Activated CD4-positive, CD25-positive, alpha-beta regulatory T cell treated with anti-CD3 and anti-CD28 coated beads, Interleukin-2, amount 50 U/mL, for 24 hours (primary cell): ENCODE results near the gene GATAD2B.
A peak's percentile ranks its signal among the peaks of the same experiment; 100 is the strongest.

Source experiments
- ATAC-seq, 2 donors: fragments of 150-1000 bp; cut with Tn5 transposase; one replicate each; pipeline ENCODE4 v1.10.0; 2021; ENCODE audit warnings: mild to moderate bottlenecking in 1 of 2, moderate library complexity in 1 of 2

Gene GATAD2B

DNA sequence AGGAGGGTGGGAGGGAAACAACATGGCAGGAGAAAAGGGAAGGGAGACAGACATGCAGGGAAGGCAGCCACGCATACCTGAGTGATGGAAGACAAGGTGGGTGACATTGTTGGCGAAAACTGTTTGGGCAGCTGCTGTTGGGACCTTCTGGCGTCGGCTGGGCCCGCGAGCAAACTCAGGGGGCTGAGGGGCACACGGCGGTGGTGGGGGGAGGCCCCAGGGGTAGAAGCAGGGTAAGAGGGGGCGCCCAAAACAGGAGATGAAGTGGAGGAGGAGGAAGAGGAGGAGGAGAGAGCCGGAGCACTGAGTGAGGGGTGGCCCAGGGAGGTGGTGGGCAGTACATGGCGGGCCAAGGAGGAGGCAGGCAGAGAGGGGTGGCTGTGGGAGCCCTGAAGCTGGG is 28.4 kb upstream of the GATAD2B start:
- ATAC-seq, result no peak

DNA sequence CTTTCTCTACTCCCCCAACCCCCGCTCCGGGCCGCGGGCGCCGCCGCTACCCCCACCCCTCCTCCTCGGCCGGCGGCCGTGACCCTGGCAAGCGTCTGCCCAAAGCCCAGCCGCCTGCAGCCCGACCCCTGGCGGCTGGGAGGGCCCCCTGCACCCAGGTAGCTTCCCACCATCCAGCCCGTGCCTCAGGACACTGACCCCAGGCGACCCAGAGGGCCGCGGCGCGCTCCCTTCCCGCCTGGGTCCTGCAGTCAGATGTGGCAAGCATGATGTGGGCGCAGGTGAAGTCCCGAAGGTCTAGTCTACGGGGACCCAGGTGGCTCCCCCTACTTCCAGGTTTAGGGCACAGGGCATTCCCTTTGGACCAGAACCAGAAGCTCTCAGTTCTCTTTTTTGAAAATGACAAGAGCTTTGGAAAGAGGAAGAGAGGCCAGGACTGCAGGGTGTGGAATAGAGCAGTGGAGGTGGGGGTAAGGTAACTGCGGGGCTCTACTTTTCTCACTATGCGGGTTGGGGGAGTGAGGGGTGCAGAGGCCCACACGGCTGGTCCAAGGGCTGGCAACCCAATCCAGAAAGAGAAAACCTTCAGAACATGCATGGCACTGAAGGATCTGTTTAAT is 24.0 kb upstream of the GATAD2B start, which contains the start of gene DENND4B:
Gene DENND4B (minus strand): TSS at position 97 of the 620 bp plus-strand sequence. CDS start 2,344 bp downstream, outside the sequence.
- peak; percentile 74 for ATAC-seq

DNA sequence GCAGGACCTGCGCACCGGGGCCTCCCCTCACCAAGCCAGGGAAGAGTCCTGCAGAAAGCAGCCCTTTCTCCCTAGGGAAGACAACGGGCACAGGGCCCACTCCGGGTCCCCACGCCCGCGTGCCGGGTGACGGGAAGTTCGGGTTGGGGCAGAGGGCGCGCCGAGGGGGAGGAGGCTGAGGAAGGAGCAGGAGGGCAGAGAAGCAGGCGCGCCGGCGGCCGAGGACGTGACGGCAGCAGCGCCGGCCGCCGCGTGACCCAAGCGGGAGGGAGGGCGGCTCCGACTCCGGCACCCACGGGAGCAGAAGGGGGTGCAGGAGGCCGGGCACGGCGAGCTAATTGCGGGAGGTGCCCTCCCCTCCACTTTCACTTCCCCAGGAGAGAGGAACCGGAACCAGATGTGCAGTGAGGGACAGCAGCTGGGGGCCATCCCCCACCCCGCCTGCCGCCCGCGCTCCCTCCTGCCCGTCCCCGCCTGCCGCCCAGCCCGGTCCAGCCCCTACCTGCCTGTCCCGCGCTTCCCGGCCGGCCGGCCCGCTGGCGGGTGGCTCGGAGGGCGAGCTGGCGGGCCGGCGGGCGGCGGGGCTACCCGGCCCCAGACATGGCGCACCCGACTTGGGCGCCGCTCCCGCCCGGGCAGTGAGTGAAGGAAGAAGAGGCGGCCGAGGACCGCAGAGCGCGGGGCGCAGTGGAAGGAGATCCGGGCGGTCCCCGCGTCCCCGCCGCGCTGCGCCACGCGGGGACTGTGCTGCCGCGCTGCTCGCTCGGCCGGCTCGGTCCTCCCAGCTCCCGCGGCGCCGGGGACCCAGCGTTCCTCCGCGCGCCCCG is 23.2 kb upstream of the GATAD2B start:
- peak; percentile 60 to 62 for ATAC-seq

DNA sequence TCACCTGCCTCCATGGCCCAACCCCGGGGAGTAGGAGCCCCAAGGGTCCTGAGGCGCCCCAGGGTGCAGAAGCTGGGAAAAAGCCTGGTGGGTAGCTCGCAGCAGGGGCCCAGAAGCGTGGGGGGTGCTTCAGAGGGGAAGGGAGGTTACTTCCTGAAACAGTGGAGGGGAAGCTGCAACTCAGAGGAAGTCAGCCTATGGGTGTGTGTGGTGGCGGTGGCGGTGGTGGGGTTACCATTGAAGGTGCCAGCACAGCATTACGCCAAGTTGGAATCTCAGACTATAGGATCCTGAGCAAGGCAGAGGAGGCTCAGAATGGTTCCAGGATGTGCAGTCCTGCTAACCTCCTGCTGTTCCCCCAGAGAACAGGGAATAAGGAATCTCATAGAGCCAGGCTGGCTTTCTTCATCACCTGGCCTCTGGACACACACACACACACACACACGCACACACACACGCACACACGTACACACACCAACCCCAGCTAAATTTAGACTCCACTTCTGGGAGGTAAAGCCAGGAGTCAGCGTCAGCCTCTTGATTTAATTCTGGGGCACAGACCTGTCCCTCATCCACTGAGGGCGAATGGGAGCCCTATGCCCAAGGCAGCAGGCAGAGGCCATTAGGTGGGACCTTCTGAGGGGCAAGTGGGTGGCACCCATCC is 22.5 kb upstream of the GATAD2B start:
- peak; percentile 58 to 67 for ATAC-seq

DNA sequence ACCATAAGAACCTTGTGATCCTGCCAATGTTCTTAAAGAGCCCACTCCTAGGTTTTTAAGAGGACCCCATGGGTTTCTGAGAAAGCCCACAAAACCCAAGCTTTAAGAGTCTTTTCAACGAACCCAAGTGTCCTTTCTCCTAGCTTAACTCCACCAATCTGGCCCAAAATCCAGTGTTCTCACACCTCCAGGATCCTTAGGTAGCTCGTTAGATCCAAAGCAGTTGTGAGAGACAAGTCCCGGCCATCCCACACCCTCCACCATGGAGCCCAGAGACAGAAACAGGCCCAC is 22.0 kb upstream of the GATAD2B start:
- ATAC-seq, result no peak

GRCh38 chr1:153944005-153944826 is 21.4 kb upstream of the GATAD2B start:
- ATAC-seq, result no peak

GRCh38 chr1:153942766-153943549 is 20.2 kb upstream of the GATAD2B start:
- ATAC-seq, result no peak

DNA sequence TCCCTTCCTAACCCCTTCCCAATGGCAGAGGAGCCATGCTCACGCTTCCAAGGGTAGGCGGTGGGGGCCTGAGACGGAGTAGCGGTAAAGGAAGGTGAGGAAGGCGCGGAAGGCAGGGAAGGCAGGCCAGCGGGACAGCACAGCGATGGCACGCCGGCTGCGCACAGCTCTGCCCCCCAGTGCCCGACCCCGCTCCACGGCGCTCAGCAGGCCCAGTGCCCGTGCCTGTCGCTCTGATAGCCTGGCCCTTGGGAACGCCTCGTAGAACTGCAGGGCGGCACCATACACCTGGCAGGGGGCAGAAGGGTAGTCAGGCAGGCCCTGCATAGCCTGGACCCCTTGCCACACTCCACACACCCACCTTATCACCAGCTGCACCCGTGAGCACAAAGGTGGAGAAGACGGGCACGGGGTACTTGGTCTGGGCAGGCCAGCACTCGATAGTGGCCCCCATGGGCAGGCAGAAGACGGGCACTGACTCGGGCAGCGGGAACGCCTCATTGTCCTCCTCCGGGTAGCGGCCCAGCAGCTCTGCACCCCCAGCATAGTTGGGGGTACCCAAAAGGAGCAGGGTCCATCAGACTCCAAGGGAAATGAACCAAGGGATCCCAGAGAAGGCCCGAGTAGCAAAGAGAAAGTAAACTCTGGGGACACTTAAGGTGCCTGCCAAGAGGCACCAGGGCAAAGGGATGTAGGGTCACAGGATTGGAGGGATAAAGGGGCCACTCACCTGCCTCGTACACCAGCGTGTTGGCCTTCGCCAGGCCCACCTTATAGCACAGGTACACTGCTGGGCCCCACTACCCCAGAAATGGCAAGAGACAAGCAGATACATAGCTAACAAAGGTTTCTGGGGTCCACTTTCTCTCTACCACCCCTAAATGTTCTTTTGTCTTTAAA is 19.3 kb upstream of the GATAD2B start:
- no peak for ATAC-seq

- no peak for ATAC-seq
Observed at GRCh38 chr1:153940756-153941155, 18.0 kb upstream of the GATAD2B start.

- no peak for ATAC-seq
Observed at GRCh38 chr1:153939476-153939875, 16.7 kb upstream of the GATAD2B start.

DNA sequence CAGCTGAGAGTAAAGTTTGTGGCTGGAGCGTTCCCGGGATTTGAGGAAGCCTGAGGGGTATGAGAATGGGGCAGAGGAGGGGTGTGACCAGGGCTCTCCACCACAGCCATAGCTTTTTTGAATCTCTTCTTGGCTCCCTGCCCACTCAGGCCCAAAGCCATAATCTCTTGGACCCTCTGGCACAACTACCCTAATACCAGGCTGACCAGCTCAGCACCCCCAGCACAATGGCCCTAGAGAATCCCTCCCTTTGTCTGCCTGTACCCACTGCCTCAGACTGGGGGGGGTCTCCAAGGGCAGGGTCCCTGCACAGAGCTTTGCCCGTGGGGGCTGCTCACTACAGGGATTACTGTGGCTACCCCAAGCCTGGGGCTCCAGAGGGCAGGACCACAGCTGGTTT is 16.2 kb upstream of the GATAD2B start:
- ATAC-seq, result no peak

DNA sequence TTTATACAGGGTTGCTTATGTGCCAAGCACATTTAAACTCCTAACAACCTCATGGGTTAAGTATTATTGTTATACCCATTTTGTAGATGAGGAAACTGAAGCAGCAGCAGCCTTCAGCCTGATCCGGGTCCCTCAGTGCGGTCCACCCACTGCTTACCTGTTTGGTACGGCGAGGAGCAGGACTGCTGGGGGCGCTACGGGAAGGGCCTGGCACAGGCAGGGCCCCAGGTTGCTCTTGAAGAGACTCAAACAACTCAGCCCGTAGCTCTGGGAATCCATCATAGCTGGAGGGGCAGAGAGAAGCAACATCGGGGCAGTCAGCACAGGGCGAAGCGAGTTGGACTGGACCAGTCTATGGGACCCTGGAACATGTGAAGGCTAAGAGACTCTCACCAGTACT is 14.6 kb upstream of the GATAD2B start:
- no peak for ATAC-seq

DNA sequence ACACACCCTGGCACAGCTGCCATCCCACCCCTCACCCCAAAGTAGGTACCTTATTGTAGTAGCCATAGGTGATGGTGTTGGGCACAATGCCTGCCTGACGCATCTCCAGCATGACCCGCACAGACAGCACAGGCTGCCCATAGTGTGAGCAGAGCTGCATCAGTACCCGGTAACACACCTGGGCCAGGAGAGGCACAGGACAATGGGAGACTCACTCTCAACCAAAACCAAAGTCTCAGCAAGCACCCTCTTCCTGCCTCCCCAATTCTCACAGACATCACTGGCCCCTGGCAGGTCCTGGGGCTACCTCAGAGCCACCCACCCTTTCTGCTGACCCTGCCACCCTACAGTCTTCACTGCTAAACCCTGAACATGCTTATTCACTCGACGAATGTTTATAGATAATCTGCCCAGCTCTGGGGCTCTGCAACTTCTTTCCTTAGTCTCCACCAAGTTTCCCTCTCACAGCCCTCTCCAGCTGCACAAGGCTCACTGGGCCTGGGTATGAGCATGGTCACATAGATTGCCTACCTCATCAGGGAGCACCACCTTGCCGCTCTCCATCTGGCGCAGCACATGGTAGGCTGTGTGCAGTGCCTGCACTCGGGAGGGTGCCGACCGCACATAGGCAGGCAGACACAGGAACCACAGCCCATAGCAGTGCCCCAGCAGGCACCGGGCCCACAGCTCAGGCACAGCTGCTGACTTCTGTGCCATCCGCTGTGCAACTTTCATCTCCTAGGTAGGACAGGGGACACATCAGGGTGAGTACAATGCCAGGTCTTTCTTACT is 13.4 kb upstream of the GATAD2B start:
- ATAC-seq, result no peak

DNA sequence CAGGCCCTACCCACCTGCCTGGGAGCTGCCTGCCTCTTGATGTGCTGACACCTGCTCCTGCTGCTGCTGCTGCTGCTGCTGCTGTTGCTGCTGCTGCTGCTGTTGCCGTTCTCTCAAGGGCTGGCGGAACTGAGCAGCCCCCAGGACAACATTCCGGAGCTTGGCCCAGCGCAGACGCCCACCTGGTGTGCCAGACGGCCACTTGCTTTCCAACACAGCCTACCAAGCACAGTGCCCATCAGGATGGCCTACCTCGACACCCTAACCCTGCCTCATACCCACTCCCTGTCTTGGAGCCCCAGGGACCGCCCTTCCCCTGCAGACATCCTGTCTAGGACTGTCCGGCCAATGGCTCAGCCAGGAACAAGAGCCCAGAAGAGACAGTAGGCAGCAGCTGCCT is 12.0 kb upstream of the GATAD2B start:
- no peak for ATAC-seq

- no peak for ATAC-seq
Observed at GRCh38 chr1:153933955-153934354, 11.2 kb upstream of the GATAD2B start.

- ATAC-seq, result no peak
Observed at GRCh38 chr1:153933430-153933829, 10.7 kb upstream of the GATAD2B start.

- no peak for ATAC-seq
Observed at GRCh38 chr1:153932156-153933131, 9.7 kb upstream of the GATAD2B start.

DNA sequence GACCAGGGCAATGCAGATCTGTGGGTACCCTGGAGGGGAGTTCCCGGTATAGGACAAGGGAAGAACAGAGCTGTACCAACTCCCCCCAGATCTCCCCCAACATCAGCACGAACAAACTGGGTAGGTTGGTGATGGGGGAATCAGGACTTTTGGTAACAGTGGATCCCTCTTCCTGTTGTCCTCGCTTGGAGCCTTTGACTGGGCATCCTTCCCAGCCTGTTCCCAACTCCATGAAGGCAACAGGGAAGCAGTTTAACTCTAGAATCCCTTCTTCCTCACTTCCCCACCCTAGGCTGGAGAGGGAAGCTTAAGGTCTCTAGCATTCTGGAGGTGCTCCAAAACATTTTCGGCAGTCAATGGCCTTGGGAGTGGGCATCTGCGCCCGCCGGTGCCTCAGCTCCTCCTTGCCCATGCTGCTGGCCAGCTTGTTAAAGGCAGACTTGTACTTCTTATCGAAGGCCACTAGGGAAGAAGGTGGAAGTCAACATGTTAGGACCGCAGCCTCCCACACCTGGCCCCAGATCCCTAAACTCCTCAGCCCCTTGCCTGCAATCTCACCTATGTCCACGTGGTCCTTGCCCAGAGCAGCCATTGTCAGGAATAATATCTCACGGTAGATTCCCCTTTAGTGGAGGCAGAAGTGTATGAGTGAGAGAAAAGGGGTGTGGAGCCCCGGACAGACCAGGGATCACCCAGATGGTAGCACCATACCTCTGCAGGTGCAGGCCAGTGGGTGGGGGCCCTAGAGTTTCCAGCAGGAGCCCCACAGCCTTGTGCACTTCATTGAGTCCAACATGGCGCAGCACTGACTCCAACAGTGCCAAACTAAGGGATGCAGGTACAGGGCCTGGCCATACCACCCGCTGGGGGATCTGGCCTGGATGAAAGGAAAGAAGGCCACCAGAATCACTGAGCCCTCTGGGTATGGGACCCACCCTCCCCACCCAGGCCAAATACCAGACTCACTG is 7.5 kb upstream of the GATAD2B start:
- no peak for ATAC-seq
